ENCODE measurements around the gene NUDT2.

GRCh38 chr9:34292552-34292951, 36.8 kb upstream of the NUDT2 start:
- TF ChIP-seq CTCF (IDR thresholded peaks at IDR 0.05) (no peak), POLR2A (IDR thresholded peaks at IDR 0.05) (no peak)

Data from thyroid gland (tissue), 4 donors.